IPS DF 6.9 (cell line): ENCODE measurements around the gene KLLN.
"Not testable (repeated sequence)": the region's sequence is repeated elsewhere in the genome, so short reads cannot be mapped to it uniquely, and the experiment has no call there.

ENCODE experiments used
- DNase-seq: peaks from one replicate; pipeline ENCODE4 v3.0.0-alpha.2; 2013; ENCODE audit warnings: low read depth, low spot score
- H3K27ac ChIP-seq: one replicate; pipeline ENCODE4 v1.5.1; 2013; ENCODE audit warnings: low read length, control low read depth
- H3K27me3 ChIP-seq: 2 replicates; pipeline ENCODE4 v1.6.1; 2013; ENCODE audit warnings: mild to moderate bottlenecking, low read length; ENCODE audit not compliant: control insufficient read depth, insufficient read depth
- H3K36me3 ChIP-seq: 2 replicates; pipeline ENCODE4 v1.6.1; 2013; ENCODE audit warnings: low read length; ENCODE audit not compliant: control insufficient read depth, insufficient read depth
- H3K4me1 ChIP-seq: 2 replicates; pipeline ENCODE4 v1.6.1; 2013; ENCODE audit warnings: low read length; ENCODE audit not compliant: control insufficient read depth, insufficient read depth
- H3K4me3 ChIP-seq: 2 replicates; pipeline ENCODE4 v1.5.1; 2013; ENCODE audit warnings: mild to moderate bottlenecking, low read length
- H3K9me3 ChIP-seq: 2 replicates; pipeline ENCODE4 v1.6.1; 2013; ENCODE audit warnings: low read length, inconsistent platforms; ENCODE audit not compliant: control insufficient read depth, insufficient read depth
- WGBS: extraction: QIAGEN DNeasy Blood & Tissue Kit; methylation state at CpG from one replicate; pipeline ENCODE4 v1.1.7; 2013; ENCODE audit warnings: mixed read lengths, missing lambda C conversion rate; ENCODE audit not compliant: insufficient read length, insufficient coverage; 5-methylcytosine and 5-hydroxymethylcytosine counted together

KLLN gene

DNA sequence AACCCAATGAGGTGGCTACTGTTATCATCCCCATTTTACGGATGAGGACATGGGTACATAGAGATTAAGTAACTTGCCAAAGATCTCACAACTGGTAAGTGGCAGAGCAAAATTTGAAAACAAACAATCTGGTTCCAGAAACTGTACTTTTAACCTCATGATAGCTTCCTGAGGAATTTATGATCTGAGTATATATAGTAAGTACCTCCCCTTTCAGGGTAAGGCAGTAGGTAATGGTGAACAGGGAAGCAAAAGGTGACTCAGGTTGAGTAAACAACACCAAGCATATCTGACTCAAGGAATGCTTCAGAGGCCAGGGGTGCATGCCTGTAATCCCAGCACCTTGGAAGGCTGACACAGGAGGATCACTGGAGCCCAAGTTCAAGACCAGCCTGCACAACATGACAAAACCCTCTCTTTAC is 21.1 kb downstream of the KLLN start:
- Histone ChIP-seq H3K36me3 (no peaks in the 10 kb centered on the region), H3K4me3 (no peak overlapping the region), H3K27ac (no peak overlapping the region), H3K27me3 (no peaks in the 10 kb centered on the region), H3K9me3 (no peaks in the 10 kb centered on the region), H3K4me1 (no peaks in the 10 kb centered on the region)
- DNase-seq: no peak
- WGBS: no CpG with 5 or more reads among the region's 1 CpG

DNA sequence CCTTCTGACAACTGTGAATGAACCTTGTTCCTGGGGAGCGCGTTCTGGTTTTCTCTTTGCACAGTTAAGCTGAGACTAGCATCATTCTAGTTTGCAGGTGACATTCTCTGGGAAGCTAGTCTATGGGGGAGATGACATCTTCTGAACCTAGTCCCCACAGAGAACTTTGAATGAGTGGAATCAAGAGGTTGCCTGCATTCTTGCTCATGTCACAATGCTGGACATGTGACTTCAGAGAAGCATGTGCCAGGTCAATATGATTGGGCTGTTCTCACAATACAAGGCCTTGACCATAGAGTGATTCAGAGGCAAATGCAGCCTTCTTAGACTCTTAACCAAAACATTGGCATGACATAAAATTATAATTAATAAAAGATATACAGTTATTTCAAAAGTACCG is 22.1 kb downstream of the KLLN start:
- WGBS: no CpG with 5 or more reads among the region's 3 CpGs
- Histone ChIP-seq H3K27me3 (no peaks in the 10 kb centered on the region), H3K9me3 (no peaks in the 10 kb centered on the region), H3K27ac (no peak overlapping the region), H3K4me3 (no peak overlapping the region), H3K4me1 (no peaks in the 10 kb centered on the region), H3K36me3 (no peaks in the 10 kb centered on the region)
- DNase-seq: no peak

GRCh38 chr10:87838650-87839049 is 24.7 kb downstream of the KLLN start:
- Histone ChIP-seq H3K27ac (no peak overlapping the region), H3K4me3 (no peak overlapping the region), H3K9me3 (no peaks in the 10 kb centered on the region), H3K36me3 (no peaks in the 10 kb centered on the region), H3K4me1 (no peaks in the 10 kb centered on the region), H3K27me3 (no peaks in the 10 kb centered on the region)
- no CpG with 5 or more reads among the region's 2 CpGs for WGBS
- DNase-seq: no peak

DNA sequence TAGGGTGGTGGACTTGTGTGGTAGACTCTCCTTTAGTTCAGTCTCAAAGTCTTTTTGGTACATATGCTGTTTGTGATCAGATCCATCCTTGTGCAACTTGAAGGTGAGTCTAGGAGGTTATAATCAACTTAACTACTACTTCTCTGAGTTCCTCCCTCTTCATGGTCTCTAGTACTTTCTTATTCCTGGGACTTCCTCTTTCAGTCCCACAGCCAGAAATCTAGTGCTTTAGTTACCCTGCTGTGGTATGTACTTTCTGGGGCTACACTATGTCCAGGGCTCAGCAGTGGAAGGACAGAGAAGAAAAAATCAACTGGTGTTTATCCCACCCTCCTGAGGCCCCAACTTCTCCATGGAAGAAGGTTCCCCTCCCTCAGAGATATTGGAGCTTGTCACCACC is 25.9 kb downstream of the KLLN start:
- H3K36me3 ChIP-seq: no peaks in the 10 kb centered on the region
- no peaks in the 10 kb centered on the region for H3K4me1 ChIP-seq
- DNase-seq: no peak
- no peak overlapping the region for H3K4me3 ChIP-seq
- no peaks in the 10 kb centered on the region for H3K9me3 ChIP-seq
- H3K27ac ChIP-seq: no peak overlapping the region
- H3K27me3 ChIP-seq: no peaks in the 10 kb centered on the region

GRCh38 chr10:87836098-87836497 is 27.2 kb downstream of the KLLN start:
- H3K4me1 ChIP-seq: no peaks in the 10 kb centered on the region
- DNase-seq: no peak
- no peak overlapping the region for H3K4me3 ChIP-seq
- no peak overlapping the region for H3K27ac ChIP-seq
- no peaks in the 10 kb centered on the region for H3K36me3 ChIP-seq
- WGBS: no CpG with 5 or more reads among the region's 4 CpGs
- H3K27me3 ChIP-seq: no peaks in the 10 kb centered on the region
- H3K9me3 ChIP-seq: no peaks in the 10 kb centered on the region

DNA sequence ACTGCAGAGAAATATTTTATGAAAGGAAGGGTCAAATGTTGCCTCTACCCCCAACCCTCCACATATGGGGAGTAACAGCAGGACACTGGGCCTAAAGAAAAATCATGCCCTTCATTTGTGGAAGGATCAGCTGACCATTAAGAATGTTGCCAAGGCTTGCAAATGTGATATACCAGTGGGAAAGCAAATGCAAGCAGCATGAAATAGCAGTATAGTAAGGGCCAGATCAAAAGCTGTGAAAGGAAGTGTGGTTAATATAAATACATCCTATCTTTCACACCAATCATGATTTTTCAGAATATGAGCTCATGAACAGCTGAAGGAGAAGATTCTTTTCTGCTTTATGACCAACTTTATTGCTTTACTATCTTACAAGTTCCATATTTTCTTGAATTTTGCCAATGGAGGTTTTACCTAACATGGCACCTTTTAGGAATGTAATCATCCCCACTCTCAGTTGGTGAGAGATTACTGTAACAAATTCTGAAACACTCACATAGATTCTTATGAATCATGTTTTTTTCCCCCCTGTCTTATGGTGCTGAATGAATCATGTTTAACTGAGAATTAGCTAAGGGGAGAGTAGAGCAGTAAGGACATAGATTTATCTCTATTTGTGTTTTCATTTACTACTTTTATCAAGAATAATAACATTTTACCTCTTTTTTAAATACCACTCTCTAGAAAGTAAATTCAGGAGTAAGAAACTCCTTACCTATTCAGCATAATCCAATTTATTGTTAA is 33.2 kb downstream of the KLLN start:
- Histone ChIP-seq H3K4me1 (no peaks in the 10 kb centered on the region), H3K27me3 (no peaks in the 10 kb centered on the region), H3K9me3 (no peaks in the 10 kb centered on the region), H3K27ac (no peak overlapping the region), H3K36me3 (no peaks in the 10 kb centered on the region), H3K4me3 (no peak overlapping the region)
- DNase-seq: no peak

DNA sequence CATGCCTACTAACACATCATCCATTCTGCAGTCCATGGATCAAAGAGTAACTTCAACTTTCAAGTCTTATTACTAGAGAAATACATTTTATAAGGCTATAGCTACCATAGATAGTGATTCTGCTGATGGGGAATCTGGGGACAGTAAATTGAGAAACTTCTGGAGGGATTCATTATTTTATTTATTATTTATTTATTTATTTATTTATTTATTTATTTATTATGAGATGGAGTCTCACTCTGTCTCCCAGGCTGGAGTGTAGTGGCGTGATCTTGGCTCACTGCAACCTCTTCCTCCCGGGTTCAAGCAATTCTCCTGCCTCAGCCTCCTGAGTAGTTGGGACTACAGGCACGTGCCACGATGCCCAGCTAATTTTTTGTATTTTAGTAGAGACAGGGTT is 34.3 kb downstream of the KLLN start:
- not testable (repeated sequence) for H3K27me3 ChIP-seq, H3K4me3 ChIP-seq, H3K4me1 ChIP-seq, DNase-seq, H3K27ac ChIP-seq, H3K9me3 ChIP-seq, H3K36me3 ChIP-seq
- WGBS: no CpG with 5 or more reads among the region's 4 CpGs

DNA sequence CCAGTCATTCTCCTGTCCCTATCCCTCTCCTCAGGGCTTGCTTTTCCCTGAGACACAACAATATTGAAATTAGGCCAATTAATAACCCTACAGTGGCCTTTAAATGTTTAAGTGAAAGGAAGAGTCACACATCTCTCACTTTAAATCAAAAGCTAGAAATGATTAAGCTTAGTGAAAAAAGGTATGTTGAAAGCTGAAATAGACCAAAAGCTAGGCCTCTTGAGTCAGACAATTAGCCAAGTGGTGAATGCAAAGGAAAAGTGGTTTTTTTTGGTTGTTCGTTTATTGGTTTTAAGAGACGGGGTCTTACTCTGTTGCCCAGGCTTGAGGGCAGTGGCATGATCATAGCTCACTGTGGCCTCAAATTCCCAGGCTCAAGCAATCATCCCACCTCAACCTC is 35.7 kb downstream of the KLLN start:
- no peak for DNase-seq
- no peak overlapping the region for H3K4me3 ChIP-seq
- H3K36me3 ChIP-seq: no peaks in the 10 kb centered on the region
- H3K27ac ChIP-seq: no peak overlapping the region
- no peaks in the 10 kb centered on the region for H3K4me1 ChIP-seq
- H3K9me3 ChIP-seq: no peaks in the 10 kb centered on the region
- H3K27me3 ChIP-seq: no peaks in the 10 kb centered on the region
- WGBS: no CpG with 5 or more reads among the region's 2 CpGs

- Histone ChIP-seq H3K9me3 (no peaks in the 10 kb centered on the region), H3K4me1 (no peaks in the 10 kb centered on the region), H3K27me3 (no peaks in the 10 kb centered on the region), H3K4me3 (no peak overlapping the region), H3K27ac (no peak overlapping the region), H3K36me3 (no peaks in the 10 kb centered on the region)
- no peak for DNase-seq
These were observed 36.7 kb downstream of the KLLN start for GRCh38 chr10:87826653-87827052.

DNA sequence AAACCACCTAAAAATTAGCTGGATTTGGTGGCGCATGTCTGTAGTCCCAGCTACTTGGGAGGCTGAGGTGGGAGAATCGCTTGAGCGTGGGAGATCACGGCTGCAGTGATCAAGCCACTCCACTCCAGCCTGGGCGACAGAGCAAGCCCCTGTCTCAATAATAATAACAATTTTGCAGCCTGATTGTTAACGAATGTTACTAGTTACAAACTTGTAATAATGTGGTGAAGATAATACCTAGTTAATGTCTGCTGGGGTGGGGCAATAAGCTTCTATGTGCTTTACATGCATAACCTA is 44.1 kb downstream of the KLLN start:
- WGBS: no CpG with 5 or more reads among the region's 6 CpGs
- Histone ChIP-seq H3K4me3 (no peak overlapping the region), H3K4me1 (no peaks in the 10 kb centered on the region), H3K27me3 (no peaks in the 10 kb centered on the region), H3K9me3 (no peaks in the 10 kb centered on the region), H3K36me3 (no peaks in the 10 kb centered on the region), H3K27ac (no peak overlapping the region)
- no peak for DNase-seq

DNA sequence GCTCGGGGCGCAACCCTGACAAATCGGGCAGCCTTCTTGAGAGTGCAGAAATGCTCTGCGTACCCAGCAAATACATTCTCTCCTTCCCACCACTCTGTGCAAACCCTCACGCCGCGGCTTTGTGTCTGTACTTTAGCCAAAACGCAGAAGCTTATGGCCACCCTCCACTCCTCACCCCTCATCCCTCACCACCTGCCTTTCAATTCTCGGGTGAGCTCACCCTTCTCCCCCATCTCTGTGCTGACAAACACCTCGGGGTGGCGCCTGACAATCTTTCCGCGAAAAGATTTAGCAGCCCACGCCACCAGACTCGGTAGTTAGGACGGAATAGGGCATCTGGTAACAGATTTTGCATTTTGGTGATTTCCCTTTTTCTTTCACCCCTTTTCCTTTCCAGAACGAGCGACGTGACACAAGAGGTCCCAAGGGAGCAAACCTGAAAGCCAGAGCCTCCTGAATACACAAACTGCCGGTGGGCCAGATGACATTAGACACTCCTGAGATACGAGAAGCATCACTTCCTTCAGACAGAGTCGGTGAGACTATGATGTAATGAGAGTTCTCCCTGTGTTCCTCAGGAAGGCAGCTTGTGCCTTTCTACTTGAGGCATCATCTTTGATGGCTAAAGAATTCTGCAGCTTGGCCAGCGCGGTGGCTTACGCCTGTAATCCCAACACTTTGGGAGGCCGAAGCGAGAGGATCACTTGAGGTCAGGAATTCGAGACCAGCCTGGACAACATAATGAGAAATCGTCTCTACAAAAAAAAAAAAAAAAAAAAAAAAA is 44.6 kb downstream of the KLLN start:
- H3K36me3 ChIP-seq: no peaks in the 10 kb centered on the region
- WGBS: no CpG with 5 or more reads among the region's 29 CpGs
- H3K27ac ChIP-seq: no peak overlapping the region
- no peaks in the 10 kb centered on the region for H3K4me1 ChIP-seq
- no peak for DNase-seq
- H3K27me3 ChIP-seq: no peaks in the 10 kb centered on the region
- H3K4me3 ChIP-seq: peak overlapping the region; percentile 81; the same call in 1 of the 2 replicates
- H3K9me3 ChIP-seq: no peaks in the 10 kb centered on the region
